Astrocyte (in vitro differentiated cells and primary cell): ENCODE measurements around the gene ZMYND15.

Experiments
- EZH2 ChIP-seq: IDR thresholded peaks from 2 replicates; pipeline ENCODE4 v1.6.1; 2012; ENCODE audit warnings: mild to moderate bottlenecking, low read length, inconsistent platforms; ENCODE audit not compliant: insufficient read depth
- TF ChIP-seq, protein P1 (sequence below): IDR thresholded peaks from 2 replicates; pipeline ENCODE4 v1.5.1; 2011; ENCODE audit warnings: low read depth, mild to moderate bottlenecking, inconsistent platforms, low read length, moderate library complexity; ENCODE audit not compliant: insufficient read depth

DNA sequence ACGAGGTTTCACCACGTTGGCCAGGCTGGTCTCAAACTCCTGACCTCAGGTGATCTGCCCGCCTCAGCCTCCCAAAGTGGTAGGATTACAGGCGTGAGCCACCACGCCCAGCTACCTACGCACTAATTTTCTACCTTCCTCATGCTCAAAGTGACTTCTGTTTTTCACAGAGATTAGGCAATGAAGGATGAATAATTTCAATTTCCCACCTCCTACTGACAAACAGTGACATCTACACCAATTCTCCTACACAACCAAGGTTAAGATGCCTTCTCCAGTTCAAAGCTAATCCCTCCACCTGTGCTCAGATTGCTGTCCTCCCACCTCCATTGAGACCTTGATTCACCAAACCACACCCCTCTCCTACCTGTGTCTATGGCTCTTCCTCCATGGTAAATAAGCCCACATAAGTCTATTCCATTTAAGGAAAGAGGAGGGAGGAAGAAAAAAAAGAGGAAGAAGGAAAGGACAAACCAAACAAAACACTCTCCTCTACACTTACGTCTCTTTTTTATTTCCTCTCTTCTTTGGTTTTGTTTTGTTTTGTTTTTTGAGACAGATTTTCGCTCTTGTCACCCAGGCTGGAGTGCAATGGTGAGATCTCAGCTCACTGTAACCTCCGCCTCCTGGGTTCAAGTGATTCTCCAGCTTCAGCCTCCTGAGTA is 13.9 kb upstream of the ZMYND15 start:
- TF ChIP-seq, protein P1, sequence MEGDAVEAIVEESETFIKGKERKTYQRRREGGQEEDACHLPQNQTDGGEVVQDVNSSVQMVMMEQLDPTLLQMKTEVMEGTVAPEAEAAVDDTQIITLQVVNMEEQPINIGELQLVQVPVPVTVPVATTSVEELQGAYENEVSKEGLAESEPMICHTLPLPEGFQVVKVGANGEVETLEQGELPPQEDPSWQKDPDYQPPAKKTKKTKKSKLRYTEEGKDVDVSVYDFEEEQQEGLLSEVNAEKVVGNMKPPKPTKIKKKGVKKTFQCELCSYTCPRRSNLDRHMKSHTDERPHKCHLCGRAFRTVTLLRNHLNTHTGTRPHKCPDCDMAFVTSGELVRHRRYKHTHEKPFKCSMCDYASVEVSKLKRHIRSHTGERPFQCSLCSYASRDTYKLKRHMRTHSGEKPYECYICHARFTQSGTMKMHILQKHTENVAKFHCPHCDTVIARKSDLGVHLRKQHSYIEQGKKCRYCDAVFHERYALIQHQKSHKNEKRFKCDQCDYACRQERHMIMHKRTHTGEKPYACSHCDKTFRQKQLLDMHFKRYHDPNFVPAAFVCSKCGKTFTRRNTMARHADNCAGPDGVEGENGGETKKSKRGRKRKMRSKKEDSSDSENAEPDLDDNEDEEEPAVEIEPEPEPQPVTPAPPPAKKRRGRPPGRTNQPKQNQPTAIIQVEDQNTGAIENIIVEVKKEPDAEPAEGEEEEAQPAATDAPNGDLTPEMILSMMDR: no peak
- TF ChIP-seq EZH2: no peak
